ENCODE measurements around the gene TACR1.

DNA sequence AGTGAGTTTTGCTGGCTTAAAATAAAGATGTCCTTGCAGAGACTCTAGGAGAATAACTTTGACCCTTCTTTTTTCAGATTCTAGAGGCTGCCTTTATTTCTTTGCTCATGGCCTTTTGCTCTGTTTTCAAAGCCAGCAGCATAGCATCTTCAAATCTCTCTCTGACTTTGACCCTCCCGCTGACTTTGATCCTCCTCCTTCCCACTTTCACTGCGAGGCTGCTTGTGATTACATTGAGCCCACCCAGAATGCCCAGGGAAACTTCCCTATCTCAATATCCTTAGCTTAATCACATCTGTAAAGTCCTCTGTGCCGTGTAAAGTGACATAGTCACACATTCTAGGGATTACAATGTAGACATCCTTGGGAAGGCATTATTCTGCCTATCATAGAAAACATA lies 23.9 kb downstream of the TACR1 start:
- TF ChIP-seq, protein P1, sequence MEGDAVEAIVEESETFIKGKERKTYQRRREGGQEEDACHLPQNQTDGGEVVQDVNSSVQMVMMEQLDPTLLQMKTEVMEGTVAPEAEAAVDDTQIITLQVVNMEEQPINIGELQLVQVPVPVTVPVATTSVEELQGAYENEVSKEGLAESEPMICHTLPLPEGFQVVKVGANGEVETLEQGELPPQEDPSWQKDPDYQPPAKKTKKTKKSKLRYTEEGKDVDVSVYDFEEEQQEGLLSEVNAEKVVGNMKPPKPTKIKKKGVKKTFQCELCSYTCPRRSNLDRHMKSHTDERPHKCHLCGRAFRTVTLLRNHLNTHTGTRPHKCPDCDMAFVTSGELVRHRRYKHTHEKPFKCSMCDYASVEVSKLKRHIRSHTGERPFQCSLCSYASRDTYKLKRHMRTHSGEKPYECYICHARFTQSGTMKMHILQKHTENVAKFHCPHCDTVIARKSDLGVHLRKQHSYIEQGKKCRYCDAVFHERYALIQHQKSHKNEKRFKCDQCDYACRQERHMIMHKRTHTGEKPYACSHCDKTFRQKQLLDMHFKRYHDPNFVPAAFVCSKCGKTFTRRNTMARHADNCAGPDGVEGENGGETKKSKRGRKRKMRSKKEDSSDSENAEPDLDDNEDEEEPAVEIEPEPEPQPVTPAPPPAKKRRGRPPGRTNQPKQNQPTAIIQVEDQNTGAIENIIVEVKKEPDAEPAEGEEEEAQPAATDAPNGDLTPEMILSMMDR (IDR thresholded peaks at IDR 0.05) = no peak
- no peak for TF ChIP-seq EP300 (IDR thresholded peaks at IDR 0.05)
- TF ChIP-seq POLR2A (IDR thresholded peaks at IDR 0.05) = no peak
